Subcutaneous adipose tissue (tissue), 4 donors: ENCODE results near the gene LYRM4. TPM values are rescaled to one million over a fixed set of nuclear protein-coding genes. Genes with fewer than 3 reads are reported as not detected.

Experiments
- CTCF ChIP-seq: fragments of 450-650 bp; IDR thresholded peaks from one replicate; pipeline ENCODE4 v1.5.1; 2016; ENCODE audit warnings: low read depth, mild to moderate bottlenecking, control low read depth, antibody characterized with exemption, moderate library complexity
- total RNA-seq, 4 donors: library from RNA; depleted of rRNA; stranded (reverse); fragments of >200 nt; gene quantifications; one replicate each; pipeline ENCODE4 v1.1.0, GENCODE V29; 2016

LYRM4 gene
- total RNA-seq, 4 donors from 2014 or later: 22.2 to 25.8 (median 25.1) TPM

- no peak for TF ChIP-seq CTCF
Measured at GRCh38 chr6:5116243-5116991, 144.3 kb downstream of the LYRM4 start.

GRCh38 chr6:5115168-5115567, 145.6 kb downstream of the LYRM4 start:
- TF ChIP-seq CTCF: no peak

GRCh38 chr6:5113096-5113495, 147.7 kb downstream of the LYRM4 start:
- TF ChIP-seq CTCF: no peak

GRCh38 chr6:5112066-5112799, 148.5 kb downstream of the LYRM4 start:
- TF ChIP-seq CTCF: no peak

DNA sequence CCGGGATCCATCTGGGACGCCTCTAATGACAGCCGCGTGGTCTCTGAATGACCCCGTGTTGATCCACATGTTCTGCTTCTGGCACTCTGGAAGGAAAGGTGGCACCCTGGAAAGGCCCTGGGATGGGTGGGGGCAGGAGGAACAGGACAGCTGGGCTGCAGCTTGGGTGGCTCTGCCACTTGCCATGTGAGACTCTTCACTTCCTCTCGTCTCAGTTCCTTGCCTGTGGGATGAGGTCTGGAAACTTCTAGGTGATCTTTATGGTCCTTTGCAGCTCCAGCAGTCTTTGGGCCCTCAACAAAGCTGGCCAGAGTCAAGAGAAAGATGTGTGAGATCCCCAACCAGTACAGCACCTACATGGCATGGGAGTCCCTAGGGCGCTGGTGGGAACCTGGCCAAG, 149.1 kb downstream of the LYRM4 start:
- no peak for TF ChIP-seq CTCF

GRCh38 chr6:5110246-5110645, 150.5 kb downstream of the LYRM4 start:
- TF ChIP-seq CTCF: no peak

DNA sequence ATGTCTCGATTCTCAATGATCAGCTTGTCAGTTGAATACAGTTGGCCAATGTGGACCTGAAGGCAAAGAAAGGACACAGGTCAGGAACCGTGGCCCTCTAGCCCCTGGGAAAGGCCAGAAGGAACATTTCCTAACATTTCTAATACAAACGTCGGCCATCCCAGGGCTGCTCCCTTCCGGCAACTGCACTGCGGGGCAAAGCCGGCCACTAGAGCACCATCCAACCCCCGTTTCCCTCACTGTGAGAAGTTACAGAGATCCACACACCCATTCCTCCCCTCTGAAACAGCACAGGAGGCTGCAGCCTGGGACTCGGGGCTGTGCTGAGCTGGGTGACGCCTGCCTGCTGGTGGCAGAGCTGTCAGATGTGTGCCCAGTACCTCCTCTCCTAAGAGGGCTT, 151.3 kb downstream of the LYRM4 start:
- no peak for TF ChIP-seq CTCF
